ENCODE data around the gene BRSK2. TPM values are rescaled to one million over a fixed set of nuclear protein-coding genes. Genes with fewer than 3 reads are reported as not detected.

Gene BRSK2
- total RNA-seq, 1 experiment from 2014 or later = 32.2 TPM

- intact Hi-C loops (cut with micrococcal nuclease; ENCODE audit: unreplicated experiment) = no loop called here
- Histone ChIP-seq H3K9me3 (ENCODE audit: control insufficient read depth, insufficient read depth, low read depth, low read length) (no peaks in the 10 kb centered on the region), H3K27me3 (ENCODE audit: control insufficient read depth, insufficient read depth, low read length) (no peaks in the 10 kb centered on the region), H3K4me1 (ENCODE audit: control insufficient read depth, insufficient read depth, low read length) (peaks cover 14% of the 10 kb centered on the region), H3K36me3 (ENCODE audit: control insufficient read depth, insufficient read depth, low read length) (no peaks in the 10 kb centered on the region), H3K27ac (ENCODE audit: low read length) (no peak overlapping the region), H3K4me3 (ENCODE audit: low read depth in 2 of 2, low read length in 2 of 2) (no peak overlapping the region)
- in situ Hi-C loops (cut with HindIII; ENCODE audit: low pct_unique_long_range_greater_than_20kb, low sequenced_read_pairs) = no loop called here
- ChIA-PET CTCF (no interaction called here), POLR2A (no interaction called here)
- BruUV-seq (replicated peaks) = no TSS peak
- DNase-seq (ENCODE audit: low read depth, low spot score) = no peak
- ATAC-seq = no peak
- no peak for TF ChIP-seq TCF7L2 (IDR thresholded peaks at IDR 0.05; ENCODE audit: low read depth, low read length)
- TF ChIP-seq SIN3A (IDR thresholded peaks at IDR 0.05; ENCODE audit: borderline replicate concordance, insufficient read depth, low read depth, low read length) = no peak
- TF ChIP-seq POLR2AphosphoS5 (IDR thresholded peaks at IDR 0.05; ENCODE audit: low read depth, low read length) = no peak
- TF ChIP-seq, protein P1, sequence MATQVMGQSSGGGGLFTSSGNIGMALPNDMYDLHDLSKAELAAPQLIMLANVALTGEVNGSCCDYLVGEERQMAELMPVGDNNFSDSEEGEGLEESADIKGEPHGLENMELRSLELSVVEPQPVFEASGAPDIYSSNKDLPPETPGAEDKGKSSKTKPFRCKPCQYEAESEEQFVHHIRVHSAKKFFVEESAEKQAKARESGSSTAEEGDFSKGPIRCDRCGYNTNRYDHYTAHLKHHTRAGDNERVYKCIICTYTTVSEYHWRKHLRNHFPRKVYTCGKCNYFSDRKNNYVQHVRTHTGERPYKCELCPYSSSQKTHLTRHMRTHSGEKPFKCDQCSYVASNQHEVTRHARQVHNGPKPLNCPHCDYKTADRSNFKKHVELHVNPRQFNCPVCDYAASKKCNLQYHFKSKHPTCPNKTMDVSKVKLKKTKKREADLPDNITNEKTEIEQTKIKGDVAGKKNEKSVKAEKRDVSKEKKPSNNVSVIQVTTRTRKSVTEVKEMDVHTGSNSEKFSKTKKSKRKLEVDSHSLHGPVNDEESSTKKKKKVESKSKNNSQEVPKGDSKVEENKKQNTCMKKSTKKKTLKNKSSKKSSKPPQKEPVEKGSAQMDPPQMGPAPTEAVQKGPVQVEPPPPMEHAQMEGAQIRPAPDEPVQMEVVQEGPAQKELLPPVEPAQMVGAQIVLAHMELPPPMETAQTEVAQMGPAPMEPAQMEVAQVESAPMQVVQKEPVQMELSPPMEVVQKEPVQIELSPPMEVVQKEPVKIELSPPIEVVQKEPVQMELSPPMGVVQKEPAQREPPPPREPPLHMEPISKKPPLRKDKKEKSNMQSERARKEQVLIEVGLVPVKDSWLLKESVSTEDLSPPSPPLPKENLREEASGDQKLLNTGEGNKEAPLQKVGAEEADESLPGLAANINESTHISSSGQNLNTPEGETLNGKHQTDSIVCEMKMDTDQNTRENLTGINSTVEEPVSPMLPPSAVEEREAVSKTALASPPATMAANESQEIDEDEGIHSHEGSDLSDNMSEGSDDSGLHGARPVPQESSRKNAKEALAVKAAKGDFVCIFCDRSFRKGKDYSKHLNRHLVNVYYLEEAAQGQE (IDR thresholded peaks at IDR 0.05; ENCODE audit: insufficient read depth in 1 of 2, low read depth in 2 of 2, low read length in 1 of 2) = no peak
- no peak for TF ChIP-seq CTCF (IDR thresholded peaks at IDR 0.05)
Observed at GRCh38 chr11:1404461-1405185, 14.9 kb downstream of the BRSK2 start.

DNA sequence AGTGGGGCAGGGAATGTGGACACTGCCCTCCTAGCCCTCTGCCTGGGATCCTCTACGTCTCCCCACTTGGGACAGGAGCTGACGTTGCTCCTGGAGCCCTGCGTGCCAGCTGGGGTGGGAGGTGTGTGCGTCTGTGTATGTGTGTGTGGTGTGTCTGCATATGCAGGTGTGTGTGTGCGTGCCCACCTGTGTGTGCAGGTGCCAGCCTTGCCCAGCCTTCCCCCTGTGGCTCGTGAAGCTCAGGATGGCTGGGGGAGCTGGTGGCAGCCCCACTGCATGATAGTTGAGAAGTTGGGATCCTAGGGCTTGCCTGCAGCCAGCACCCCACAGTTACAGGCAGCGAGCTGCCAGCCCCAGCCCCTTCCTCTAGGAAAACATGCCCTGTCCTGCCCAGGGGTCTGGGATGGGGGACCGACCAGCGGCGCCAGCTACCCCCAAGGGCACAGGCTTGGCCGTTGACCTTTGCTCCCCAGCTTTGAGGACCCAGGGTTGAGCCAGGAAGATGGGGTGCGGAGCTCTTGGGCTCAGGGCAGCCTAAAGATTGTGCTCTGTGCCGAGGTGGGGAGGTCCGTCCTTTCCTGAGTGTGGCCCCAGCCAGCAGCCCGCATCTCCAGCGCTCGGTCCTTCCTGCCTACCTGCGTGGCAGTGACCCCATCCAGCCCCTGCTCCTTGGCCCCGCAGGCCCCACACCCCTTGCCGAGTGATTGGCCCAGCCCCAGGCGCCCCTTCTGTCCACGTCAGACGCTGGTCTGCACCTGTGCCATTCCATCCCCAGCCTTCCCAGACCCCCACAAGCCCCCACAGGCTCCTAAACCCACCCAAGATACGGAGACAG, 15.7 kb downstream of the BRSK2 start:
- TF ChIP-seq, protein P1 (IDR thresholded peaks at IDR 0.05; ENCODE audit: insufficient read depth in 1 of 2, low read depth in 2 of 2, low read length in 1 of 2) = no peak
- TF ChIP-seq POLR2AphosphoS5 (IDR thresholded peaks at IDR 0.05; ENCODE audit: low read depth, low read length) = no peak
- TF ChIP-seq SIN3A (IDR thresholded peaks at IDR 0.05; ENCODE audit: borderline replicate concordance, insufficient read depth, low read depth, low read length) = no peak
- no peak for TF ChIP-seq TCF7L2 (IDR thresholded peaks at IDR 0.05; ENCODE audit: low read depth, low read length)
- TF ChIP-seq CTCF (IDR thresholded peaks at IDR 0.05) = no peak
- DNase-seq (ENCODE audit: low read depth, low spot score) (no peak), ATAC-seq (no peak)
- intact Hi-C loops (cut with micrococcal nuclease; ENCODE audit: unreplicated experiment) = no loop called here
- H3K9me3 ChIP-seq (ENCODE audit: control insufficient read depth, insufficient read depth, low read depth, low read length) = no peaks in the 10 kb centered on the region
- H3K36me3 ChIP-seq (ENCODE audit: control insufficient read depth, insufficient read depth, low read length) = no peaks in the 10 kb centered on the region
- peaks cover 13% of the 10 kb centered on the region for H3K4me1 ChIP-seq (ENCODE audit: control insufficient read depth, insufficient read depth, low read length)
- CTCF ChIA-PET = no interaction called here
- BruUV-seq (replicated peaks) = no TSS peak
- no peaks in the 10 kb centered on the region for H3K27me3 ChIP-seq (ENCODE audit: control insufficient read depth, insufficient read depth, low read length)
- in situ Hi-C loops (cut with HindIII; ENCODE audit: low pct_unique_long_range_greater_than_20kb, low sequenced_read_pairs) = no loop called here
- POLR2A ChIA-PET = no interaction called here
- no peak overlapping the region for H3K4me3 ChIP-seq (ENCODE audit: low read depth in 2 of 2, low read length in 2 of 2)
- no peak overlapping the region for H3K27ac ChIP-seq (ENCODE audit: low read length)
